Spinal cord (tissue), 10 donors: ENCODE measurements around the gene CSNK2A3. TPM values are rescaled to one million over a fixed set of nuclear protein-coding genes. Genes with fewer than 3 reads are reported as not detected.

Source experiments
- DNase-seq, 6 donors: peaks; one replicate each; pipeline versions ENCODE4 v3.0.0 to v3.0.0-alpha.2; 2013 to 2015; ENCODE audit warnings: low spot score in 6 of 6, low read depth in 4 of 6
- H3K27ac ChIP-seq: one replicate; pipeline ENCODE4 v1.5.1; 2013; ENCODE audit warnings: low read depth, low read length, control low read depth
- H3K27me3 ChIP-seq: one replicate; pipeline ENCODE4 v1.6.1; 2013; ENCODE audit warnings: low read length; ENCODE audit not compliant: control insufficient read depth, insufficient read depth
- H3K36me3 ChIP-seq: one replicate; pipeline ENCODE4 v1.6.1; 2013; ENCODE audit warnings: low read length; ENCODE audit not compliant: control insufficient read depth, insufficient read depth
- H3K4me1 ChIP-seq: one replicate; pipeline ENCODE4 v1.6.1; 2013; ENCODE audit warnings: low read length; ENCODE audit not compliant: control insufficient read depth, insufficient read depth
- H3K4me3 ChIP-seq: one replicate; pipeline ENCODE4 v1.5.1; 2013; ENCODE audit warnings: low read depth, low read length, control low read depth
- H3K9me3 ChIP-seq: one replicate; pipeline ENCODE4 v1.6.1; 2013; ENCODE audit warnings: low read length; ENCODE audit not compliant: control insufficient read depth, insufficient read depth
- WGBS: methylation state at CpG from one replicate; pipeline ENCODE4 v1.1.5; 2013; ENCODE audit warnings: missing lambda C conversion rate; ENCODE audit not compliant: insufficient coverage; 5-methylcytosine and 5-hydroxymethylcytosine counted together
- polyA plus RNA-seq, 2 donors: library from polyadenylated mRNA; unstranded; fragments of 120-200 nt; gene quantifications; one replicate each; pipeline ENCODE4 v1.2.1, GENCODE V29; 2013; ENCODE audit not compliant: insufficient read length in 2 of 2
- total RNA-seq, 2 donors: library from RNA; depleted of rRNA in 1 of 2; stranded (reverse); fragments of 120-200 nt in 1 of 2; fragments of >200 nt in 1 of 2; gene quantifications; one replicate each; pipeline versions ENCODE4 v1.2.3 to v1.2.4, GENCODE V29; 2013 to 2014
- donor health status: healthy.

CSNK2A3 gene
- total and polyA plus RNA-seq, 4 donors = 2.0 to 4.5 (median 3.1) TPM

- Histone ChIP-seq H3K9me3 (no peaks in the 10 kb centered on the region), H3K27me3 (no peaks in the 10 kb centered on the region), H3K27ac (no peak overlapping the region), H3K4me3 (no peak overlapping the region), H3K4me1 (peaks cover 3% of the 10 kb centered on the region), H3K36me3 (no peaks in the 10 kb centered on the region)
- no CpG with 5 or more reads among the region's 1 CpG for WGBS
- no peak for DNase-seq
Measured at GRCh38 chr11:11312738-11313137, 40.3 kb downstream of the CSNK2A3 start.

GRCh38 chr11:11311169-11311568, 41.9 kb downstream of the CSNK2A3 start:
- Histone ChIP-seq H3K27me3 (no peaks in the 10 kb centered on the region), H3K27ac (no peak overlapping the region), H3K36me3 (no peaks in the 10 kb centered on the region), H3K9me3 (no peaks in the 10 kb centered on the region), H3K4me1 (peaks cover 3% of the 10 kb centered on the region), H3K4me3 (no peak overlapping the region)
- WGBS = 88% methylated on average over 3 of the region's 3 CpGs
- no peak for DNase-seq

- WGBS = no CpG with 5 or more reads among the region's 2 CpGs
- Histone ChIP-seq H3K4me1 (peaks cover 3% of the 10 kb centered on the region), H3K9me3 (no peaks in the 10 kb centered on the region), H3K27ac (no peak overlapping the region), H3K4me3 (no peak overlapping the region), H3K27me3 (no peaks in the 10 kb centered on the region), H3K36me3 (no peaks in the 10 kb centered on the region)
- DNase-seq = no peak
Measured at GRCh38 chr11:11309906-11310305, 43.1 kb downstream of the CSNK2A3 start.

- Histone ChIP-seq H3K9me3 (no peaks in the 10 kb centered on the region), H3K4me1 (no peaks in the 10 kb centered on the region), H3K27me3 (no peaks in the 10 kb centered on the region), H3K27ac (no peak overlapping the region), H3K4me3 (no peak overlapping the region), H3K36me3 (no peaks in the 10 kb centered on the region)
- WGBS = no CpG with 5 or more reads among the region's 1 CpG
- no peak for DNase-seq
Measured at GRCh38 chr11:11308249-11308648, 44.8 kb downstream of the CSNK2A3 start.

GRCh38 chr11:11306855-11307254, 46.2 kb downstream of the CSNK2A3 start:
- 76% methylated on average over 2 of the region's 2 CpGs for WGBS
- no peak for DNase-seq
- Histone ChIP-seq H3K27me3 (no peaks in the 10 kb centered on the region), H3K36me3 (no peaks in the 10 kb centered on the region), H3K4me3 (no peak overlapping the region), H3K9me3 (no peaks in the 10 kb centered on the region), H3K27ac (no peak overlapping the region), H3K4me1 (no peaks in the 10 kb centered on the region)

GRCh38 chr11:11304550-11304949, 48.5 kb downstream of the CSNK2A3 start:
- Histone ChIP-seq H3K9me3 (no peaks in the 10 kb centered on the region), H3K36me3 (no peaks in the 10 kb centered on the region), H3K4me3 (no peak overlapping the region), H3K4me1 (no peaks in the 10 kb centered on the region), H3K27ac (no peak overlapping the region), H3K27me3 (no peaks in the 10 kb centered on the region)
- DNase-seq = no peak
- WGBS = 75% methylated on average over 6 of the region's 7 CpGs

- Histone ChIP-seq H3K27ac (no peak overlapping the region), H3K4me1 (no peaks in the 10 kb centered on the region), H3K4me3 (no peak overlapping the region), H3K9me3 (no peaks in the 10 kb centered on the region), H3K27me3 (no peaks in the 10 kb centered on the region), H3K36me3 (peaks cover 3% of the 10 kb centered on the region)
- DNase-seq = no peak
- WGBS = 92% methylated on average over 10 of the region's 10 CpGs
Measured at GRCh38 chr11:11302565-11302964, 50.5 kb downstream of the CSNK2A3 start.
